Measurements from ENCODE around the gene PLAU. TPM values are rescaled to one million over a fixed set of nuclear protein-coding genes. Genes with fewer than 3 reads are reported as not detected.
"Not testable (repeated sequence)": the region's sequence is repeated elsewhere in the genome, so short reads cannot be mapped to it uniquely, and the experiment has no call there.

The PLAU gene
- total RNA-seq, 1 experiment from 2014 or later = 1,582 TPM

- intact Hi-C loops (cut with micrococcal nuclease) = no loop called here
- Histone ChIP-seq H3K9me2 (replicated peaks; ENCODE audit: low read length) (no peaks in the 10 kb centered on the region), H4K20me1 (ENCODE audit: low read length) (peaks cover 41% of the 10 kb centered on the region), H3K27me3 (ENCODE audit: low read length) (no peaks in the 10 kb centered on the region), H3K79me2 (ENCODE audit: low read length) (peaks cover 31% of the 10 kb centered on the region), H3F3A (ENCODE audit: low read length, unreplicated experiment) (peaks cover 50% of the 10 kb centered on the region), H3K36me3 (ENCODE audit: low read depth, low read length) (peaks cover 43% of the 10 kb centered on the region), H3K27ac (ENCODE audit: low read length) (peak overlapping the region; percentile 2), H3K4me3 (ENCODE audit: low read length) (no peak overlapping the region), H3K4me1 (ENCODE audit: insufficient read depth, low read length) (peaks cover 50% of the 10 kb centered on the region), H3K4me2 (ENCODE audit: low read length) (no peak overlapping the region), H3K9me3 (ENCODE audit: low read length) (no peaks in the 10 kb centered on the region), H3K9ac (ENCODE audit: low read length) (no peak overlapping the region), H2AFZ (ENCODE audit: low read length) (no peak overlapping the region)
- no TSS peak for BruUV-seq (replicated peaks)
- ChIA-PET POLR2A (ENCODE audit: unreplicated experiment) (interaction anchor here (0.6 to 2.8 kb wide), 9 partner anchors 8 to 187 kb away, joined by 3 to 18 read pairs (median 6); no protein-coding TSS in a partner anchor), CTCF (interaction anchor here (0.5 to 3.0 kb wide), 9 partner anchors 18 to 117 kb away, joined by 3 to 21 read pairs (median 7); no protein-coding TSS in a partner anchor)
- peak; percentile 72 for DNase-seq
- TF ChIP-seq CTCF (conservative IDR thresholded peaks at IDR 0.05; ENCODE audit: low read depth, low read length) = no peak
- no peak for TF ChIP-seq EZH2 (IDR thresholded peaks at IDR 0.05; ENCODE audit: low read length, unreplicated experiment)
- TF ChIP-seq EZH2phosphoT487 (IDR thresholded peaks at IDR 0.05; ENCODE audit: borderline replicate concordance, low read length) = no peak
- ATAC-seq = peak; percentile 24
Measured at GRCh38 chr10:73917566-73918305, 6.8 kb downstream of the PLAU start.

- intact Hi-C loops (cut with micrococcal nuclease); H3K4me2 ChIP-seq (ENCODE audit: low read length); H2AFZ ChIP-seq (ENCODE audit: low read length); H3K27ac ChIP-seq (ENCODE audit: low read length); BruUV-seq (replicated peaks); H3K9ac ChIP-seq (ENCODE audit: low read length); ATAC-seq; H3K4me3 ChIP-seq (ENCODE audit: low read length); H3K9me3 ChIP-seq (ENCODE audit: low read length); H3K9me2 ChIP-seq (replicated peaks; ENCODE audit: low read length); DNase-seq; H3K27me3 ChIP-seq (ENCODE audit: low read length): not testable (repeated sequence)
- peaks cover 13% of the 10 kb centered on the region for H3K79me2 ChIP-seq (ENCODE audit: low read length)
- peaks cover 24% of the 10 kb centered on the region for H4K20me1 ChIP-seq (ENCODE audit: low read length)
- H3K4me1 ChIP-seq (ENCODE audit: insufficient read depth, low read length) = peaks cover 32% of the 10 kb centered on the region
- POLR2A ChIA-PET (ENCODE audit: unreplicated experiment) = interaction anchor here (0.6 to 1.2 kb wide), 2 partner anchors 13 to 32 kb away, joined by 3 to 4 read pairs; no protein-coding TSS in a partner anchor
- CTCF ChIA-PET = interaction anchor here (0.6 to 1.0 kb wide), 3 partner anchors 22 to 32 kb away, joined by 3 to 8 read pairs (median 3); no protein-coding TSS in a partner anchor
- H3F3A ChIP-seq (ENCODE audit: low read length, unreplicated experiment) = peaks cover 34% of the 10 kb centered on the region
- peaks cover 26% of the 10 kb centered on the region for H3K36me3 ChIP-seq (ENCODE audit: low read depth, low read length)
Measured at GRCh38 chr10:73919481-73919880, 8.5 kb downstream of the PLAU start.

GRCh38 chr10:73920089-73920488 lies 9.2 kb downstream of the PLAU start:
- no peaks in the 10 kb centered on the region for H3K27me3 ChIP-seq (ENCODE audit: low read length)
- ChIA-PET CTCF (interaction anchor here (0.6 to 1.0 kb wide), 4 partner anchors 21 to 32 kb away, joined by 3 to 8 read pairs (median 3); no protein-coding TSS in a partner anchor), POLR2A (ENCODE audit: unreplicated experiment) (interaction anchor here (0.6 to 1.2 kb wide), 2 partner anchors 32 to 333 kb away, joined by 4 read pairs; no protein-coding TSS in a partner anchor)
- intact Hi-C loops (cut with micrococcal nuclease) = no loop called here
- no peak overlapping the region for H3K9ac ChIP-seq (ENCODE audit: low read length)
- no peaks in the 10 kb centered on the region for H3K9me3 ChIP-seq (ENCODE audit: low read length)
- H3K79me2 ChIP-seq (ENCODE audit: low read length) = peaks cover 7% of the 10 kb centered on the region
- no TSS peak for BruUV-seq (replicated peaks)
- no peak overlapping the region for H3K4me2 ChIP-seq (ENCODE audit: low read length)
- H3K9me2 ChIP-seq (replicated peaks; ENCODE audit: low read length) = no peaks in the 10 kb centered on the region
- peaks cover 28% of the 10 kb centered on the region for H3F3A ChIP-seq (ENCODE audit: low read length, unreplicated experiment)
- H2AFZ ChIP-seq (ENCODE audit: low read length) = peak overlapping the region; percentile 22
- H4K20me1 ChIP-seq (ENCODE audit: low read length) = peaks cover 18% of the 10 kb centered on the region
- ATAC-seq = peak; percentile 30
- peak overlapping the region; percentile 4 for H3K27ac ChIP-seq (ENCODE audit: low read length)
- H3K4me1 ChIP-seq (ENCODE audit: insufficient read depth, low read length) = peaks cover 26% of the 10 kb centered on the region
- H3K4me3 ChIP-seq (ENCODE audit: low read length) = no peak overlapping the region
- H3K36me3 ChIP-seq (ENCODE audit: low read depth, low read length) = peaks cover 20% of the 10 kb centered on the region
- DNase-seq = peak; percentile 67
- TF ChIP-seq CTCF (conservative IDR thresholded peaks at IDR 0.05; ENCODE audit: low read depth, low read length) (no peak), EZH2 (IDR thresholded peaks at IDR 0.05; ENCODE audit: low read length, unreplicated experiment) (no peak), EZH2phosphoT487 (IDR thresholded peaks at IDR 0.05; ENCODE audit: borderline replicate concordance, low read length) (no peak)
